Brain microvascular endothelial cell (primary cell): ENCODE results near the gene ZBTB16.

ENCODE experiments used
- DNase-seq: peaks from one replicate; pipeline ENCODE4 v3.0.0-alpha.2; 2020
- H3K27ac ChIP-seq: fragments of 250-450 bp; sonication (Bioruptor Pico); 2 replicates; pipeline ENCODE4 v1.5.1; 2020; ENCODE audit warnings: mild to moderate bottlenecking, moderate library complexity
- H3K27me3 ChIP-seq: fragments of 250-450 bp; sonication (Bioruptor Pico); replicated peaks from 2 replicates; pipeline ENCODE4 v1.5.1; 2020; ENCODE audit warnings: mild to moderate bottlenecking
- H3K36me3 ChIP-seq: fragments of 250-450 bp; sonication (Bioruptor Pico); replicated peaks from 2 replicates; pipeline ENCODE4 v1.5.1; 2020; ENCODE audit warnings: mild to moderate bottlenecking
- H3K4me3 ChIP-seq: 2 replicates; pipeline ENCODE4 v1.5.1; 2011; ENCODE audit warnings: low read depth, mild to moderate bottlenecking, control low read depth, low read length, moderate library complexity
- CTCF ChIP-seq: IDR thresholded peaks from 2 replicates; pipeline ENCODE4 v1.5.1; 2011; ENCODE audit warnings: low read depth, mild to moderate bottlenecking, moderate library complexity, low read length, control low read depth, inconsistent platforms; ENCODE audit errors: missing control alignments
- in situ Hi-C: cut with HindIII; loops from 2 replicates; pipeline ENCODE4 v1.10.0; 2017; ENCODE audit warnings: low sequenced_read_pairs, low pct_ligation_motif_present

The ZBTB16 gene

GRCh38 chr11:114255289-114255688 lies 195.8 kb downstream of the ZBTB16 start:
- H3K36me3 ChIP-seq: no peaks in the 10 kb centered on the region
- in situ Hi-C loops: loop anchor here (25.0 kb wide), 2 partner anchors 218 to 343 kb away; partner anchors contain the start of gene HTR3B
- H3K27me3 ChIP-seq: peaks cover 16% of the 10 kb centered on the region
- DNase-seq: no peak
- no peak overlapping the region for H3K4me3 ChIP-seq
- no peak for TF ChIP-seq CTCF
- H3K27ac ChIP-seq: no peak overlapping the region

- in situ Hi-C loops: loop anchor here (25.0 kb wide), 2 partner anchors 219 to 344 kb away; partner anchors contain the start of gene HTR3B
- no peak for TF ChIP-seq CTCF
- Histone ChIP-seq H3K36me3 (no peaks in the 10 kb centered on the region), H3K4me3 (no peak overlapping the region), H3K27me3 (peaks cover 16% of the 10 kb centered on the region), H3K27ac (no peak overlapping the region)
- no peak for DNase-seq
These were observed 196.9 kb downstream of the ZBTB16 start for GRCh38 chr11:114256176-114256966.

GRCh38 chr11:114256967-114257286 lies 197.4 kb downstream of the ZBTB16 start:
- DNase-seq: no peak
- Histone ChIP-seq H3K27me3 (peaks cover 16% of the 10 kb centered on the region), H3K36me3 (no peaks in the 10 kb centered on the region), H3K27ac (no peak overlapping the region), H3K4me3 (no peak overlapping the region)
- TF ChIP-seq CTCF: no peak
- in situ Hi-C loops: loop anchor here (25.0 kb wide), 2 partner anchors 220 to 345 kb away; partner anchors contain the start of gene HTR3B

GRCh38 chr11:114257621-114258558 lies 198.4 kb downstream of the ZBTB16 start:
- no peak overlapping the region for H3K4me3 ChIP-seq
- peak; percentile 57 for TF ChIP-seq CTCF
- in situ Hi-C loops: loop anchor here (25.0 kb wide), 2 partner anchors 221 to 346 kb away; partner anchors contain the start of gene HTR3B
- DNase-seq: no peak
- H3K27ac ChIP-seq: no peak overlapping the region
- no peaks in the 10 kb centered on the region for H3K36me3 ChIP-seq
- H3K27me3 ChIP-seq: peaks cover 17% of the 10 kb centered on the region

- Histone ChIP-seq H3K27me3 (peaks cover 18% of the 10 kb centered on the region), H3K36me3 (no peaks in the 10 kb centered on the region), H3K4me3 (no peak overlapping the region), H3K27ac (no peak overlapping the region)
- in situ Hi-C loops: loop anchor here (25.0 kb wide), 2 partner anchors 221 to 346 kb away; partner anchors contain the start of gene HTR3B
- DNase-seq: no peak
- TF ChIP-seq CTCF: no peak
These were observed 199.2 kb downstream of the ZBTB16 start for GRCh38 chr11:114258696-114259095.
